Amniotic epithelial cell (primary cell): Measurements from ENCODE around the gene RPLP2.

Experiments used
- DNase-seq: peaks from one replicate; pipeline ENCODE4 v3.0.0-alpha.2; 2010; ENCODE audit warnings: low read depth

Gene RPLP2

DNA sequence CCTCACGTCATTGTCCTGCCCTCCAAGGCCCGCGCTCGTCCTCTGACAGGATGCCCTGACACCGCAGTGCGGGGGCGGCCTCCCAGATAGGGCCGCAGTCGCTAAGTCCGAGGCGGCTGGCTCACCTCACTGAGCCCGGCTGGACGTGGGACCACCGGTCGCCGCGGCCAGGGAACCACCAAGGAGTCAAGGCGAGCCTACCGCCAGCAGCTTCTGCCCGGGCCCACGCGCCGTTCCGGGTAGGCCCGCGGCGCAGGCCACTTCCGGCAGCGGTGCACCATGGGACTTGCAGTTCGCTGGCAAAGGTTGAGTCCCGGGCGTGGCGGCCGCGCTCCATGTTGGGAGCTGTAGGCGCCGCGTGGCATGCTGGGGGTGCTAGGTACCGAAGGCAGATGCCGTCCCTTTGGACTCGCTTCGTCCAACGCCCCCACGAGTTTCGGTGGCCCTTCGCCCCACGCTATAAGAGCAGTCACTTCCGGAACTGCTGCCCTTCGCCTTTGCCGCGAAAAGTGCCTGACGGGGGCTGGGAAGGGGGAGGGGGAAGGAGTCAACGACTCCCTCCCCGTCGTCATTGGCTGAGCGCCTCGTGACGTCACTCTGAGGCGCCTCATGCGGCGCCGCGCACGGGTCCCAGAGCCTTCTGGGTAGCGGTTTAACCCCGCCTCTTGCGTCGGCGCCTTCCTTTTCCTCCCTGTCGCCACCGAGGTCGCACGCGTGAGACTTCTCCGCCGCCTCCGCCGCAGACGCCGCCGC lies at the start of gene RPLP2:
Gene RPLP2 (plus strand): TSS at position 681 of the 753 bp plus-strand sequence. CDS start 268 bp downstream, outside the sequence.
- DNase-seq = peak; percentile 94

DNA sequence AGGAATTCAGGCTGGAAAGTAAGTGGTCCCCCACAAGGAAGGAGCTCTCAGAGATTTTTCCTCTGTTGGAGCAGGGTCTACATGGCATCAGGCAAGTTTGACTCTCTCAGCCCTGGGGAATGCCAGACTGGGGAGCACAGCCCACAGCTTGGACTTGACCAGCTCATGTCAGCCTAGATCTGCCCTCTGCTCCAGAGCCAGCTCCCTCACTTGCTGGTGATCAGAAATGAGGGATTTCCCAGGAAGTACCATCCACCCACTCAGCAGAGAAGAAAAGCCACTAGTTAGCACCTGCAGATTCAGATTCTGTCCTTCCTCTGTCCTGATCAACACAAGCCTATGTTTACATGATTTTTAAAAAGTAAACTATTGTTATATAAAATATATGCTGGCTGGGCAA lies 49.5 kb upstream of the RPLP2 start:
- DNase-seq = no peak

DNA sequence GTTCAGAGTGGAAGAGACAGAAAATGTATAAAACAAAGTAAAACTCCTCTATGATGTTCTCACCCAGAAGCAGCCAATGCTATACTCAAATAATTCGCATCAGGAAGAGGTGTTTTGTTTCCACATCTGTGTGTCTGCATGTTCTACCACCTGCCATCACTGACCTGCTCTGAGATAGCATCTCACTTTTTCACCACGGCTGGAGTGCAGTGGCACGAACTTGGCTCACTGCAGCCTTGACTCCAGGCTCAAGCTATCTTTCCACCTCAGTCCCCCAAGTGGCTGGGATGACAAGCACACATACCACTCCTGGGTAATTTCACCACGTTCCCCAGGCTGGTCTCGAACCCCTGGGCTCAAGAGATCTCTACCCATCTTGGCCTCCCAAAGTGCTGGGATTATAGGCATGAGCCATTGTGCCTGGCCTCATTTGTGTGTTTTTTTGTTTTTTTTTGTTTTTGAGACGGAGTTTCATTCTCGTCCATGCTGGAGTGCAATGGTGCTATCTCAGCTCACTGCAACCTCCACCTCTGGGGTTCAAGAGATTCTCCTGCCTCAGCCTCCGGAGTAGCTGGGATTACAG lies 48.1 kb upstream of the RPLP2 start:
- DNase-seq = no peak

DNA sequence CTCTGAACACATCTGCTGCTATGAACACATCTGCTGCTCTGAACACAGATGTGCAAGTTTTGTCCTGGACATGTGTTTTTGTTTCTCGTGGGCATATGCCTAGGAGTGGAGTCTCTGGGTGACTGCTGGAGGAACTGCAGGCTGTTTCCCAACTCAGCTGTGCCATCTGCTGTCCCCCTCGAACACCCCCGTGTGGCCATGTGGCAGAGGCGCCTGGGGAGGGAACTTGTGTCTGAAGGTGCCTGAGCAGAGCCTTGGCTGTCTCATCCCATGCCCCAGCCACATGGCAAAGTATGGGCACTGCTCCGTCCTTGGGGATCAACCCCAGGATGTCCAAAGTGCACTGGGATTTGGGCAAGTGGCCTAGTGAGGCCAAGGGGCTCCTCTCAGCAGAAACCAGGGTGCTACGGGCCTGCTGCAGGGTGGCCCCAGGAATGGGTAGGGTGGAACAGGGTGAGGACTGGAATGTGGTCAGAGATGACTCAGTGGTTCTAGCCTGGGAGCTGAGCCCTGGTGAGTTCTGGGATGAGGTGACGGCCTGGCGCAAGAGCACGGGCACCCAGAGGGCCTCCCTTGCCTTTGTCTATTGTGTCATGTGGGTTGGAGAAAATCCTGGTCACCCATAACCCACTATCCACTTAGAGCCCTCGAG lies 47.2 kb upstream of the RPLP2 start:
- DNase-seq = peak; percentile 90

DNA sequence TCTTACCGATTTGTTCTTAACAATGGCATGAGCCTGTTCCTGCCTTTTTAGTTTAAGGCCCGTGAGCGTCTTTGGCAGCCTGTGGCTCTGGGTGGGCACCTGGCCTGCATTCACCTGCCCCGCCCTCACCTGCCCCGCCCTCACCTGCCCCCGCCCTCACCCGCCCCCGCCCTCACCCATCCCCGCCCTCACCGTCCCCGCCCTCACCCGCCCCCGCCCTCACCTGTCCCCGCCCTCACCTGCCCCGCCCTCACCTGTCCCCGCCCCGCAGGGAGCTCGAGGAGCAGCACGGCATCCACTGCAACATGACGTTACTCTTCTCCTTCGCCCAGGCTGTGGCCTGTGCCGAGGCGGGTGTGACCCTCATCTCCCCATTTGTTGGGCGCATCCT lies 46.7 kb upstream of the RPLP2 start:
- DNase-seq = no peak

DNA sequence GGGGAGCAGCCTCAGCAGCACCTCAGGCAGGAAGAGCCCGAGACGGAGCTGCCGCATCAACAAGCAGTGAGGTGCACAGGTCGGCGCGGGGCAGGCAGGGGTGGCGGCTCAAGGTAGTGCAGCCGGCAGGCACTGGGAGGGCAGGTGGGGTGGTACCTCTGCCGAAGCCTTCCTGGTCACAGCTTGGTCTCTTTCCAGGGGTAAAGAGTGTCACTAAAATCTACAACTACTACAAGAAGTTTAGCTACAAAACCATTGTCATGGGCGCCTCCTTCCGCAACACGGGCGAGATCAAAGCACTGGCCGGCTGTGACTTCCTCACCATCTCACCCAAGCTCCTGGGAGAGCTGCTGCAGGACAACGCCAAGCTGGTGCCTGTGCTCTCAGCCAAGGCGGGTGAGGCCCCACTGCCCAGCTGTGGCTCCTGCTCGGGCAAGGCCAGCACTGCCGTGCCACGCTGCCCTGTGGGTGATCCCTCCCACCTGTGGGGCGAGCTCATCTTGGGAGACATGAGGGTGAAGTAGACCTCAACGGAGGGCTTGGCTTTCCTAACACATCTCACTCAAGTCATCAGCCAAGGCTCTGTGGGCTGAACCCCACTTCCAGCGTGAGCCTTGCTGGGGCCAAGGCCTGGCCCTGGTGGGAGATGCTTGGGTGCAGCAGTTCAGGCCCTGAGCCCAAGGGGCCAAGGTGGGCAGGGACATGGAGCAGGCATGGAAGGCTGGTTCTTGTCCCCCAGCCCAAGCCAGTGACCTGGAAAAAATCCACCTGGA lies 46.0 kb upstream of the RPLP2 start:
- no peak for DNase-seq

DNA sequence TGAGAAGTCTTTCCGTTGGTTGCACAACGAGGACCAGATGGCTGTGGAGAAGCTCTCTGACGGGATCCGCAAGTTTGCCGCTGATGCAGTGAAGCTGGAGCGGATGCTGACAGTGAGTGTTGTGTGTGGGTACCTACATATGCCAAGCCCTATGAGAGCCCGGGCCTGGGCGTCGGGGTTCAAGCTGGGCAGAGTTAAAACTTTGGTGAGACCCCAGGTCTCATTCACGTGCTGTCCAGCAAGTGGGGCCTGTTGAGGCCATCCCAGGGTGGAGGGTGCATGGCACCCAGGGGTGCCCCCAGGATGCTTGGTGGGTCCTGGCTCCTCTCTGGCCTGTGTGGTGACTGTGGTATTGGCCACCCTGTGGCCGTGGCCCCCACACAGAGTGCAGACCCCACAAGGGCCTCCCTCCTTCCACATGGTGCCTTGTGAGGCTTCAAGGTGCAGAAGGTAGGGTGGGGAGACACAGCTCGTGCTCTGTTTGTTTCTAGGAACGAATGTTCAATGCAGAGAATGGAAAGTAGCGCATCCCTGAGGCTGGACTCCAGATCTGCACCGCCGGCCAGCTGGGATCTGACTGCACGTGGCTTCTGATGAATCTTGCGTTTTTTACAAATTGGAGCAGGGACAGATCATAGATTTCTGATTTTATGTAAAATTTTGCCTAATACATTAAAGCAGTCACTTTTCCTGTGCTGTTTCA lies 45.3 kb upstream of the RPLP2 start:
- no peak for DNase-seq

DNA sequence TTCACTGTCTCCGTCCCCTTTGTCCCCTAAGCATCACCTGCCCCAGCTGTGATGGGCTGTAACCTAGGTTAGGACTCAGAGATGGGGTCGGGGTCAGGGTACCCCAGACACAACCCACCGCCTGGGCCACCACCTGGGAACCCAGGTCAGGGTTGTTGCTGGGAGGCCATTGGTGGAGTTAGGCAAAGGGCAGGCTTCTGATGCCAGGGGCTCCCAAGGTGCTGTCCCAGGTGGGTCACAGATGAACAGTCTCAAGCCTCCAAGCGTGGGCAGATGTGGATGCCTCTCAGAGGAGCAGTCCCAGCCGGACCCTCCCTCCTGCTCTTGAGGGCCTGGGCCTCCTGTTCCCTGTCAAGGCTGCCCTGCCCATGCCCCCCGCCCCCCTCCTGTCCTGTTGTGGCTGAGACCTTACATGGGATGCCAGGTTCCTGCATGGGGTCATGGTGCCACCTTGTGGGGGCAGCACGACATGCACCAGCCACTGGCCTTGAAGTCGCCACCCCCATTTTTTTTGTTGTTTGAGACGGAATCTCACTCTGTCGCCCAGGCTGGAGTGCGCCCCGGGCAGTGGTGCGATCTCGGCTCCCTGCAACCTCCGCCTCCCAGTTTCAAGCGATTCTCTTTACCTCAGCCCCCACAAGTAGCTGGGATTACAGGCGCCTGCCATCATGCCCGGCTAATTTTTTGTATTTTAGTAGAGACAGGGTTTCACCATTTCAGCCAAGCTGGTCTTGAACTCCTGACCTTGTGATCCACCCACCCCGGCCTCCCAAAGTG lies 44.6 kb upstream of the RPLP2 start:
- peak; percentile 33 for DNase-seq

DNA sequence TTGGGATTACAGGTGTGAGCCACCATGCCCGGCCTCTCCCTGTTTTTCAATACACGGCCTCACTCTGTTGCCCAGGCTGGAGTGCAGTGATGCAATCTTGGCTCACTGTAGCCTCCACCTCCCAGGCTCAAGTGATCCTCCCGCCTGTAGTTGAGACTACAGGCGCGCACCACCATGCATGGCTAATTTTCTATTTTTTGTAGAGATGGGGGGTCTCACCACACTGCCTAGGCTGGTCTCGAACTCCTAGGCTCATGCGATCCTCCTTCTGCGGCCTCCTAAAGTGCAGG lies 44.0 kb upstream of the RPLP2 start:
- DNase-seq = no peak

DNA sequence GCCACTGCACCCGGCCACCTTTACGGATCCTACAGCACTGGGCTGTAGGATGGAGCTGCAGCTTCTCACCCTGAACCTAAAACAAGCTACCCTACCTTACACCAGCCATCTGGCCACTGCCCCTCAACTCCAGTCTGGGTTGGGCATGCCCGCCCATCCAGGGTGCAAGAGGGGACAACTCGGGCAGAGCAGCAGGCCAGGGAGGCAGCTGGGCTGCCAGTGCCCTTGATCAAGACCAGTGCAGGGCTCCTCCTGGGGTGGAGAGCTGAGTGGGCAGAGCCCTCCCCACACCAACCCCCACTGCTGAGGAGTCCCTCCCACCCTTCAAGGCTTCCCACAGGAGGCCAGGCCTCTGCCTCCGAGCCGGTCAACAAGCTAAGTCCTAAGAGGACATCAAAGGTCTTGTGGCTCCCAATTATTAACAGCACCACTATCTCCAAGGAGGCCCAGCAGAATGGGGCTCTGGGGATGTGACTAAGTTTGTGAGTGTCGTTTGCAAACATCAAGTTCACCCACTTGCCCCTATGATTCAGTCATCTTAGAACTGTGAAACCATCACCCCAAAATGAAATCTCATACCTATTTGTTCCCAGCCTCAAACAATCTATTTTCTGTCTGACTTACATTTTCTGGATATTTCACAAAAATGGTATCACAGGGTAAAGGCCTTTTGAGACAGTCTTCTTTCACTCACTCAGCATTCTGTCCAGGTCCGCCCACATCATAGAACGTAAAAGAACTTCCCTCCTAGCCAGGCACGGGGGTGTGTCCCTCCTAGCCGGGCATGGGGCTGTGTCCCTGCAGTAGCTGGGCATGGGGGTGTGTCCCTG lies 43.4 kb upstream of the RPLP2 start:
- no peak for DNase-seq

DNA sequence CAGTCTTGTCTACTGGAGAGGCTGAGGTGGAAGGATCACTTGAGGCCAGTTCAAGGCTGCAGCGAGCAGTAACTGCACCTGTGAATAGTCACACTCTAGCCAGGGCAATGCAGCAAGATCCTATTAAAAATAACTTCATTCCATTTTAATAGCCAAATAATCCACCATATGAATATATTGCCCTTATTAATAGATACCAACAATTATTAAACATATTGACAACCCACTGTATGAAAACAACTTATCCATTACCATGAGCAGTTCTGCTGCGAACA lies 42.9 kb upstream of the RPLP2 start:
- no peak for DNase-seq

DNA sequence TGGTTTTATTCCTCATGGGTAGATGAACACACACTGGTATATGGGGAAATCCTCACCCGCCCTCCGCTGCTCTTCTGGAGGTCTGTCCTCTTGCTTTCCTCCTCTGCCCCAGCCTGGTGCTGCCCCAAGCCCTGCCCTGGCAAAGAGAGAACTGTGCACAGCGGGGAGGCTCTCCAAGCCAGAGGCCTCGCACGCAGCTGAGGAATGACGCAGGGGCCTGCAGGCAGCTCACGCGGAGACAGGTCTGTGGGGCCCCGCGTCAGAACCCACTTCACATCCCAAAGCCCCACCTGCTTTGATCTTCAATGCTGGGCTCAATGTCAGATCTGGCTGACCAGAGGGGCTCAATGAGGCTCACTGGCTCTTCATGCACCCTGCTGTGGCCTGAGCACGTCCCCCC lies 42.5 kb upstream of the RPLP2 start:
- no peak for DNase-seq

DNA sequence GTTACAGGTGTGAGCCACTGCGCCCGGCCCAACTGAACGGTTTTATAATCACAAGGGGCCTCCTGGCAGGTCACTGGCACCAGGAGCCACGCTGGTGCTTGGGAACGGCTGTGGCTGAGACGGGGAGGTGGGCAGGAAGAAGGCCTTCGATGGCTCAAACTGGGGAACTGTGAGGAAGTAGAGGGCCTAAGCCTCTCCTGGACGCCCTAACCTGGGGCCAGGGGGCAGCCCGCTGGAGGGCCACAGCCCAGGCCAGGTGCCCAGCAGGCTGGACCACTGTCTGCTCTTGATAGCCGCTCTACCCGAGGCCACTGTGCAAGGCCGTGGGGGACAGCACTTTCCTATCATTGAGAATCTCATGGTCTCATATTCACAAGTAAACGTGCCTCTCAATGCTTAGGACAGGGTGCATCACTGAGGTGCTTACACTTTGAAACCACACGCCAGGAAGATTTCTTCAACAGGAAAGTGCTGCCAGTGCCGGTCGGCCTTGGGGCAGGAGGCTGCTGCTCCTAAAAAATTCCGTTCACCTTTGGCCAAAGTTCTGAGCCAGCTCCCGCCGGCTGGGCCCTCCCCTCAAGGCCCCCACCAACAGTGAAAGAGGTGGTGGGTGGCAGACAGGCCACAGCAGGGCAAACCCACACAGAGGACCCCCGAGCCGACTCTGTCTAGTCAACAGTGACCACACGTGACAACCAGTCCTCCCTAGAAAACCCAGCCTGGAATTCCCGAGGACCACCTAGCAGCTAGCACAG lies 39.7 kb upstream of the RPLP2 start:
- DNase-seq = no peak

DNA sequence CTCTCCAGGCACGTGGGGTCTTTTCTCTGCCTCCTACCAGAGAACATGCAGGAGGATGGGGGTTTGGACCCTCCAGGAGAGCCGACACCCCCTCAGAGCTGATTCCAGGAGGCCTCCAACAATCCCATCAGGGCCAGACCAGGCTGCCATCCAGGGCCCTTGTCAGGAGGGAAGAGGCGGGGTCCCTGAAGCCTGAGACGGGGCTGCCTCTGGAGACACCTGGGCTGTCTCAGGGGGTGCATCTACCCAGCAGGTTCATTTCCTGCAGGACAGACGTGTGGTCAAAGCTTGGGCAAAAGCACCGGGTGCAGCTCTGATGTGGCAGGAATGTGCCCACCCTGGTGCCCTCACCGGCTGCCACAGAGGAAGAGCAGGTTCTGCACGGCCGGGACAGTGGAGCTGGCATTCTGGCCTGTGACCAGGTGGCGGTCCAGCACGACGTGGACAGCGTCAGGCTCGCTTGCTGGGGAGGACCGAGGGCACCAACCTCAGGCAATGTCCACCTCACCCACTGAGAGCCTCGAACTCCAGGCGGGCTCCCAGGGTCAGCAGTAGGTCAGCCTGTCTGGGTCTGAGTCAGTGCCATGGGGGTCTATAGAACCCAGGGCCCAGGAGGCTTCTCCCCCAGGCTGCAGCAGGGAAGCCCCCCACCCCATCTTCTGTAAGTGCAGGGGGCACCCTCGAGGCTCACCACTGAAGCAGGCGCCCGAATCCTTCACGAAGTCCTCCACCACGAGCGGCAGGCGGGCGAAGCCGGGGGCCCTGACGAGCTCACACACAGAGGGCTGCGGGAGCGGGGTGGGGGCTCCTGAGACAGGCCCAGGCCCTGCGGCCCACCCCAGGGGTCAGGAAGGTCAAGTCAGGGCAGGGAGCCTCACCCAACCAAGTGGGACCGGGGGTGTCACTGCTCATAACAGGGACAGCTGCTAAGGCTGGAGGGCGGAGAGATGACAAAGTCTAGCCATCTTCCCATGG lies 38.8 kb upstream of the RPLP2 start:
- no peak for DNase-seq

DNA sequence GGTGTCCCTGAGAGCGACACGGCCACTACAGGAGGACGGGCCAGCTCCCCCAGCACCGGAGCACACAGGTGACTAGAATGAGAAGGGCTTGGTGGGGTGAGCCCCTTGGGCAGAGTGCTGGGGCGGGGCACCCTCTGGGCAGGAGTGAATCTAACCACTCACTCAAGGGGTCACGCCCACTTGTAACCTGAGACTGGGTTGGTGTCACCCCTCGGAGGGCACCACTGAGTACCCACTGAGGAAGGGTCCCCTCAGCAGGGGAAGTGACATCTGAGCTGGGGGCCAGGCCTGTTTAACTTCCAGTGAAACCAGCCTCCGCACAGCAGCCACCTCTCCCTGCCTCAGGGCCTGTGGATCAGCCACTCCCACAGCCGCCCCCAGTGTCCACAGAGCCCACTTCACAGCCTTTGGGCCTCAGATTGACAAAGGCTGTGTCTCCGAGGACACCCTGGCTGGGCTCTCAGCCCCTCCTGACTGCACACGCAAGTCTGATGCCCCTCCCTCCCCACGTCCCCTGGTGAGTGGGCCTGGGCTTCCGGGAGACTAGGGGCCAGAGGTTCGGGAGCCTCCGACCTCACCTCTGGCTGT lies 38.1 kb upstream of the RPLP2 start:
- DNase-seq = no peak

DNA sequence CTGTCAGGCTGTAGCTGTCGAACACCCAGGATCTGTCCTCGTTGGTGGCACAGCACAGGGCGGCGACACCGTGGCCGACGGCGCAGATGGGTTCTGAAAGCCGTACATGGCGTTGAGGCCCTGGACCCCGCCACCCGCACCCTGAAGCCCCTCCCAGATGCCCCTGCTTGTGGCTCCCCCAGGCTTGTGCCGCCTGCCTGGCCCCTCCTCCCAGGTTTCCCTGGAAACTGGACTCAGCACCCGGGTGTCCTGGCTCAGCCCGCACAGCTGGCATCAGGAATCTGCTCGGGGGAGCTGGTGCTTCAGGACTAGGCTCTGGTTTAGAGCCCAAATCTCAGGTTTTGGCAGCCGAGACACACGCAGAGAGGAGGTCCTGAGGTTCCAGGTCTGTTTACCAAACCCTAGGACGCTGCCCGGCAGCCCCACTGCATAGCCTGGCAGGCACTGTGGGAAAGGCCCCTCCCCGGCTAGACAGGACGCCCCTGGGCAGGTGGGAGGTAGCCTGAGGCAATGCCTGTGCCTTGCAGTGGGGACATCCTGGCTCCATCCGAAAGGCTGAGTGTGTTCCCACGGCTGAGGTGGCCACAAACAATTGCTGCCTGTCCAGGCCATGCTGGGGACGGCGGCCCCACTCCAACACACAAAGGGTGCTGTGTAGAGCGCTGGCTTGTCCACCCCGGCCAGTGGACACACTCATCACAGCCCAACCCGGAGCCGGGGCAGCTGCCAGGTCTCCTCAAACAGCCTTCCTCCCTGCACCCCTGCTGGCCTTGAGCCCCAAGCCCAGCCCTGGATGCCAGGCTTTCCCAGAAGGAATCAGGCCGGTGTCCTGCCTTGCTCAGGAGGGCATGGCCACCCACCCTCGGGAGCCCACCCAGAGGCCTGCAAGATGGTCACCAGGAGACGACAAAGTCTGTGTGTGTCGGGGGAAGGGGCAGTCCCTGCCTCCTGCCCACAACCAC lies 37.1 kb upstream of the RPLP2 start:
- DNase-seq = no peak

DNA sequence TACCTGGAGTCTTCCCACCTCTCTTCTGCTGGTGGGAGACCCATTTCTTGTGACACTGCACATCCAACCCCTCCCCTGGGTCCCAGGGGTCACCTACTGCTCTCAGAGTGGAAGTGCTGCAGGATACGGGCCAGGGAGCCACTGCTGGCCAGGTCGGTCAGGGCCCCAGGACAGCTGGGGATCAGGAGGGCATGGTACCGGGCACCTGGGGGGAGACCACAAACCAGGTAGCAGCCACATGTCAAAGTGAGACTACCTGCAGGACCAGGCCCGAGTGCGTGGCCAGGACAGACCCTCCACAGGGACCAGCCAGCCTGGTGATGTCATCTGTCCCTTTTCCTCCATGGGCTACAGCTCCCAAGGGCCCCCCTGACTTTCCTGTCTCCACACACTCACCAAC lies 36.3 kb upstream of the RPLP2 start:
- no peak for DNase-seq
